Stomach (tissue), 9 donors: ENCODE measurements around the gene STX10. TPM values are rescaled to one million over a fixed set of nuclear protein-coding genes. Genes with fewer than 3 reads are reported as not detected.
"Not testable (repeated sequence)": the region's sequence is repeated elsewhere in the genome, so short reads cannot be mapped to it uniquely, and the experiment has no call there.

Source experiments
- DNase-seq, 2 donors: peaks; one replicate each; pipeline versions ENCODE4 v3.0.0 to v3.0.0-alpha.2; 2013 to 2019
- H3K27ac ChIP-seq, 5 donors: fragments of 200-600 bp in 4 of 5; sonication (generic) in 4 of 5; one replicate each; pipeline ENCODE4 v1.5.1; 2013 to 2019; ENCODE audit warnings: mild to moderate bottlenecking in 1 of 5, moderate library complexity in 1 of 5
- H3K27me3 ChIP-seq, 3 donors: fragments of 200-600 bp; sonication (generic); one replicate each; pipeline ENCODE4 v1.5.1; 2017 to 2019; ENCODE audit warnings: mixed run types in 1 of 3
- H3K36me3 ChIP-seq, 4 donors: fragments of 200-600 bp; sonication (generic); 1 replicate in 3 of 4; 2 replicates in 1 of 4; pipeline ENCODE4 v1.5.1; 2016 to 2019
- H3K4me1 ChIP-seq, 4 donors: fragments of 200-600 bp; sonication (generic); one replicate each; pipeline ENCODE4 v1.5.1; 2016 to 2019
- H3K4me3 ChIP-seq, 4 donors: fragments of 200-600 bp; sonication (generic) in 3 of 4; one replicate each; pipeline ENCODE4 v1.5.1; 2016 to 2019; ENCODE audit warnings: mild to moderate bottlenecking in 1 of 4
- H3K9me3 ChIP-seq, 4 donors: fragments of 200-600 bp; sonication (generic); one replicate each; pipeline ENCODE4 v1.5.1; 2016 to 2019
- CTCF ChIP-seq, 7 experiments: fragments of 450-650 bp in 4 of 7; fragments of 200-600 bp in 3 of 7; sonication (generic) in 3 of 7; IDR thresholded peaks; one replicate each; pipeline ENCODE4 v1.5.1; 2016 to 2019; ENCODE audit warnings: antibody characterized with exemption in 7 of 7, control low read depth in 2 of 7, mild to moderate bottlenecking in 1 of 7
- EP300 ChIP-seq: sonication (generic); formaldehyde crosslinking; IDR thresholded peaks from one replicate; pipeline ENCODE4 v1.6.1; 2017; ENCODE audit warnings: antibody characterized with exemption
- POLR2A ChIP-seq, 4 donors: fragments of 450-650 bp; IDR thresholded peaks; one replicate each; pipeline ENCODE4 v1.6.1; 2016; ENCODE audit warnings: antibody characterized with exemption in 4 of 4, control low read depth in 2 of 4, mild to moderate bottlenecking in 1 of 4, moderate library complexity in 1 of 4
- POLR2AphosphoS5 ChIP-seq, 3 donors: sonication (generic); formaldehyde crosslinking; IDR thresholded peaks; one replicate each; pipeline ENCODE4 v1.6.1; 2016; ENCODE audit warnings: antibody characterized with exemption in 3 of 3
- WGBS, 5 donors: extraction: QIAGEN DNeasy Blood & Tissue Kit in 3 of 5; methylation state at CpG; one replicate each; pipeline versions ENCODE4 v1.1.5 to v1.1.7; 2013 to 2018; 5-methylcytosine and 5-hydroxymethylcytosine counted together
- intact Hi-C: fragments of 100-400 bp; cut with DNase I; formaldehyde crosslinking; loops from one replicate; pipeline ENCODE4 v1.15.1; 2023; ENCODE audit warnings: low total_unique reads
- polyA plus RNA-seq, 3 donors: library from polyadenylated mRNA; stranded (reverse); fragments of 200-250 nt; gene quantifications; one replicate each; pipeline ENCODE4 v1.2.3, GENCODE V29; 2013
- total RNA-seq, 5 donors: library from RNA; depleted of rRNA; stranded (reverse); fragments of >200 nt; gene quantifications; one replicate each; pipeline versions ENCODE4 v1.1.0 to v1.2.3, GENCODE V29; 2014 to 2016
- donor health status: healthy with polysubstance abuse.
- donor health status: Bipolar disorder and iron deficiency.
- donor health status: healthy.

STX10 gene
- total and polyA plus RNA-seq, 8 donors, result 20.4 to 942 (median 104) TPM

GRCh38 chr19:13172346-13173138 lies 22.4 kb upstream of the STX10 start:
- H3K27me3 ChIP-seq, result no peaks in the 10 kb centered on the region
- peaks cover 23 to 50% (median 36%) of the 10 kb centered on the region in 4 donors for H3K4me1 ChIP-seq
- peak overlapping the region; percentile 67 to 84 (median 78) for H3K27ac ChIP-seq
- intact Hi-C loops, result no loop called here
- no peaks in the 10 kb centered on the region for H3K36me3 ChIP-seq
- H3K4me3 ChIP-seq, result no peak overlapping the region
- DNase-seq, result peak; percentile 85 to 88
- H3K9me3 ChIP-seq, result no peaks in the 10 kb centered on the region
- TF ChIP-seq EP300 (no peak), POLR2AphosphoS5 (IDR thresholded peaks at IDR 0.05) (peak in 1 of 3 donors; percentile 36), CTCF (IDR thresholded peaks at IDR 0.05) (no peak), POLR2A (IDR thresholded peaks at IDR 0.05) (no peak)
- 44 to 57% (median 53%) methylated on average over 17 to 18 of the region's 18 CpGs for WGBS, 5 donors

- Histone ChIP-seq H3K27me3 (no peaks in the 10 kb centered on the region), H3K27ac (peak overlapping the region in 2 of 5 donors; percentile 80 to 95), H3K36me3 (no peaks in the 10 kb centered on the region), H3K9me3 (no peaks in the 10 kb centered on the region), H3K4me1 (peaks cover 37 to 63% (median 50%) of the 10 kb centered on the region in 4 donors), H3K4me3 (no peak overlapping the region)
- TF ChIP-seq CTCF (IDR thresholded peaks at IDR 0.05) (no peak), POLR2AphosphoS5 (IDR thresholded peaks at IDR 0.05) (no peak), EP300 (no peak), POLR2A (IDR thresholded peaks at IDR 0.05) (no peak)
- intact Hi-C loops, result no loop called here
- 85 to 94% (median 89%) methylated on average over 7 of the region's 7 CpGs for WGBS, 5 donors
- no peak for DNase-seq
These were observed 21.0 kb upstream of the STX10 start for GRCh38 chr19:13171146-13171545.

DNA sequence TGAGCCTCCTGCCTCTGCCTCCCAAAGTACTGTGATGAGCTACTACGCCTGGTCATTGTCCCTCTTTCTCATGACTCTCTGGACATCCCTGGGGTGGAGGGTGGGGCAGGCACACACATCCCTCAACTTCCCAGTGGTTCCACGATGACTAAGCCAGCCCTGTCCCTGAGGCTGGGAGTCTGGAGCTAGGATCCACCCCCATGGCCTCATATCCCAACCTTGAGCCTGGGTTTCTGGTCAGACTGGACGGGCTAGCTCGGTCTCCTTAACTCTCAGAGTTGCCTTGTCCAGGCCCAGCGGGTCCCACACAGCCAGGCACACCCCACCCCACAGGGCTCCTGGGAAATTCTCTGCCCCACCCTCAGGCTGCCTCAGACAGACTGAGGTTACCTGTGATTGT lies 19.6 kb upstream of the STX10 start:
- intact Hi-C loops, result no loop called here
- 29 to 65% (median 49%) methylated on average over 5 of the region's 5 CpGs for WGBS, 5 donors
- H3K4me1 ChIP-seq, result peaks cover 45 to 77% (median 63%) of the 10 kb centered on the region in 4 donors
- TF ChIP-seq EP300 (no peak), POLR2AphosphoS5 (IDR thresholded peaks at IDR 0.05) (peak in 2 of 3 donors; percentile 26 to 53)
- H3K36me3 ChIP-seq, result no peaks in the 10 kb centered on the region
- H3K9me3 ChIP-seq, result no peaks in the 10 kb centered on the region
- H3K4me3 ChIP-seq, result no peak overlapping the region
- peak overlapping the region; percentile 53 to 98 (median 95) for H3K27ac ChIP-seq
- peak; percentile 67 to 70 for DNase-seq
- H3K27me3 ChIP-seq, result no peaks in the 10 kb centered on the region

DNA sequence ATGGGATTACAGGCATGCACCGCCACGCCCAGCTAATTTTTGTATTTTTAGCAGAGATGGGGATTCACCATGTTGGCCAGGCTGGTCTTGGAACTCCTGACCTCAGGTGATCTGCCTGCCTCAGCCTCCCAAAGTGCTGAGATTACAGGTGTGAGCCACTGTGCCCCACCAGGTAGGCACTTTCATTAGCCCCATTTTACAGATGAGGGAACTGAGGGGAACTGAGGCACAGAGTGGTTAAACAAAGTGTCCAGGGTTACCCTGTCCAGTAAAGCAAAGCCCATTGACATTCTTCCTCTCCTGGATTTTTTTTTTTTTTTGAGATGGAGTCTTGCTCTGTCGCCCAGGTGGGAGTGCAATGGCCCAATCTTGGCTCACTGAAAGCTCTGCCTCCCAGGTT lies 16.0 kb upstream of the STX10 start:
- WGBS, 5 donors, result 89 to 99% (median 94%) methylated on average over 3 of the region's 3 CpGs
- DNase-seq, H3K27me3 ChIP-seq, H3K4me3 ChIP-seq, H3K9me3 ChIP-seq, intact Hi-C loops, H3K36me3 ChIP-seq: not testable (repeated sequence)
- Histone ChIP-seq H3K27ac (peak overlapping the region; percentile 87 to 98 (median 95)), H3K4me1 (peaks cover 62 to 92% (median 83%) of the 10 kb centered on the region in 4 donors)

DNA sequence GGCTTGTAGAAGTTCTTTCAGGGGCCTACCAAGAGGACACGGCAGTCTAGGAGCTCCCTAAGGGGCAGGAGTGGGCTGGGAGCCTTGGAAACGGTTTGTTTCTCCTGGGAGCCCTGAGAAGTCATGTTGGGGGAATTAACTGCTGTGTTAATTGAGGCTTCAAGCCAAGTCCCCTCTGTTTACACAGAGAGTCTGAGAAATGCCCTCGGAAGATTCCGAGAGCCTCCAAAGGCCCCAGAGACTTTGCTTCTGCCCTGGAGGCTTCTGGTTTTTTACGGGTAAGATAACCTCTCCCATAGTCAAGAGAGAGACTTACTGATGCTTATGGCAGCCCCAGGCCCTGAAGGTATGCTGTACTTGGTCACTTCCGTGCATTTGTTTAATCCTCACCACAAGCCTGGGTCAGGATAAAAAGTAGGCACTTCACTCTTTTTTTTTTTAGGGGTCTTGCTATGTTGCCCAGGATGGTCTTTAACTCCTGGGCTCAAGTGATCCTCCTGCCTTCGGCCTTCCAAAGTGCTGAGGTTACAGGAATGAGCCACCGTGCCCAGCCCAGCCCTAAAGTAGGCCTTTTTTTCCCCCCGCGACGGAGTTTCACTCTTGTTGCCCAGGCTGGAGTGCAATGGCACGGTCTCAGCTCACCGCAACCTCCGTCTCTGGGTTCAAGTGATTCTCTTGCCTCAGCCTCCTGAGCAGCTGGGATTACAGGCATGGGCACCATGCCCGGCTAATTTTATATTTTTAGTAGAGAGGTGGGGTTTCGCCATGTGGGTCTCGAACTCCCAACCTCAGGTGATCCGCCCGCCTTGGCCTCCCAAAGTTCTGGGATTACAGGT lies 15.2 kb upstream of the STX10 start:
- Histone ChIP-seq H3K27ac (peak overlapping the region; percentile 94 to 98 (median 96)), H3K36me3 (no peaks in the 10 kb centered on the region), H3K9me3 (no peaks in the 10 kb centered on the region), H3K4me3 (no peak overlapping the region), H3K4me1 (peaks cover 62 to 95% (median 89%) of the 10 kb centered on the region in 4 donors), H3K27me3 (no peaks in the 10 kb centered on the region)
- 75 to 80% (median 77%) methylated on average over 19 of the region's 19 CpGs for WGBS, 5 donors
- intact Hi-C loops, result no loop called here
- DNase-seq, result peak in 1 of 2 donors; percentile 45
- no peak for TF ChIP-seq POLR2AphosphoS5 (IDR thresholded peaks at IDR 0.05)
- no peak for TF ChIP-seq CTCF (IDR thresholded peaks at IDR 0.05)
- TF ChIP-seq EP300, result no peak
- no peak for TF ChIP-seq POLR2A (IDR thresholded peaks at IDR 0.05)
